Brain pericyte (primary cell): ENCODE results near the gene TMEM63A.
"Not testable (repeated sequence)": the region's sequence is repeated elsewhere in the genome, so short reads cannot be mapped to it uniquely, and the experiment has no call there.

Experiments
- DNase-seq: peaks from one replicate; pipeline ENCODE4 v3.0.0-alpha.2; 2012; ENCODE audit warnings: low read depth, low spot score

TMEM63A gene

GRCh38 chr1:225796097-225796496 lies 86.1 kb downstream of the TMEM63A start:
- DNase-seq = not testable (repeated sequence)
